Mononuclear cell (primary cell): Measurements from ENCODE around the gene CCL13. TPM values are rescaled to one million over a fixed set of nuclear protein-coding genes. Genes with fewer than 3 reads are reported as not detected.

ENCODE experiments used
- H3K27me3 ChIP-seq: 2 replicates; pipeline ENCODE4 v1.6.0; 2011; ENCODE audit warnings: low read length, control low read depth; ENCODE audit not compliant: insufficient read depth
- H3K4me1 ChIP-seq: 2 replicates; pipeline ENCODE4 v1.5.1; 2011; ENCODE audit warnings: mild to moderate bottlenecking, low read length, control low read depth; ENCODE audit not compliant: insufficient read depth
- H3K4me3 ChIP-seq: 2 replicates; pipeline ENCODE4 v1.5.1; 2011; ENCODE audit warnings: mild to moderate bottlenecking, low read length, moderate library complexity
- H3K9me3 ChIP-seq: 2 replicates; pipeline ENCODE4 v1.5.1; 2011; ENCODE audit warnings: low read depth, mild to moderate bottlenecking, control low read depth, low read length
- total RNA-seq: library from RNA; depleted of rRNA; stranded (reverse); fragments of >200 nt; gene quantifications from one replicate; pipeline ENCODE4 v1.2.3, GENCODE V29; 2012

CCL13 gene
- total RNA-seq, 1 donor, result not detected

DNA sequence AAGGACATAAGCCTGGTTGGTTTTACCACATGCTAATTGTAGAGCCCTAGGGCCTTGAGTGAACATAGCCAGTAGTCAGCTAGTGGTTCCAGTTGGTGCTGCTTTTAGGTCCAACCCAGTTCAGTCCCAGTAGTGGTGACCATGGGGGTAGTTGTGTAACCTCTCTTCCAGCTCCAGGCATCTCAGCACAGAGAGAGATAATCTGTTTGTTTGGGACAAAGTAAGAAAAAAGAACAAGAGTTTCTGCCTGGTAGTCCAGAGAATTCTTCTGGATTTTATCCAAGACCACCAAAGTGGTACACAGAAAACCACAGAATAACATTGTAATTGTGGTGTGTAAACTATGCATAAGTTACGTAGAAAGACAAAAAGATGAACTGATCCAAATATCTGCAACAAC lies 5.2 kb upstream of the CCL13 start:
- H3K9me3 ChIP-seq, result no peaks in the 10 kb centered on the region
- H3K4me3 ChIP-seq, result no peak overlapping the region
- H3K27me3 ChIP-seq, result no peaks in the 10 kb centered on the region

DNA sequence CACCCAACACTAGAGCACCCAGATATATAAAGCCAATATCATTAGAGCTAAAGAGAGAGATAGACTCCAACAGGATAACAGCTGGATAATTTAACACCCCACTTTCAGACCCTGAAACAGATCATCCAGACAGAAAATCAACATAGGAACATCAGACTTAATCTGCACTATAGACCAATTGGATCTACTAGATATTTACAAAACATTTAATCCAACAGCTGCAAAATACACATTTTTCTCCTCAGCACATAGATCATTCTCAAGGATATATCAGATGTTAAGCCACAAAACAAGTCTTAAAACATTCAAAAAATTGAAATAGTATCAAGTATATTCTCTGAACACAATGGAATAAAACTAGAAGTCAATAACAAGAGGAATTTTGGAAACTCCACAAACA lies 4.1 kb upstream of the CCL13 start:
- no peaks in the 10 kb centered on the region for H3K27me3 ChIP-seq
- H3K4me1 ChIP-seq, result peaks cover 5% of the 10 kb centered on the region
- H3K4me3 ChIP-seq, result no peak overlapping the region
- no peaks in the 10 kb centered on the region for H3K9me3 ChIP-seq

More for the DNA sequence above, 5.2 kb upstream of the CCL13 start:
- H3K4me1 ChIP-seq, result peaks cover 5% of the 10 kb centered on the region

DNA sequence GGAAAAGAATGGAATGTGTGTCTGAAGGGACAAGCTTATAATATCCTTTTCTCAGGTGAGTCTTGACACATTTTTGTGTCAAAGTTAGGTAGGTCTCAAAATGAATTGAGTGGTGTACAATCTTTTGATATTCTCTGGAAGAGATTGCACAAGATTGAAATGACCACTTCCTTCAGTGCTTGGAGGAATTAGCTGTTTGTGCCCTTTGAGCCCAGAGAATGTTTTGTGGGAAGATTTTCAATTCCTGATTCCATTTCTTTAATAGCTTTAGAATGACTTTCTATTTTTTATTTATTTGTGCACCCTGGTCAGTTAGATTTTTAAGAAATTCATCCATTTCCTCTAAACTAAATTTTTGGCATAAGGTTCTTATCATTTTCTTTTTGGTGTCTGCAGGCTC lies 1.6 kb upstream of the CCL13 start:
- Histone ChIP-seq H3K27me3 (no peaks in the 10 kb centered on the region), H3K9me3 (no peaks in the 10 kb centered on the region), H3K4me1 (peaks cover 5% of the 10 kb centered on the region), H3K4me3 (no peak overlapping the region)

DNA sequence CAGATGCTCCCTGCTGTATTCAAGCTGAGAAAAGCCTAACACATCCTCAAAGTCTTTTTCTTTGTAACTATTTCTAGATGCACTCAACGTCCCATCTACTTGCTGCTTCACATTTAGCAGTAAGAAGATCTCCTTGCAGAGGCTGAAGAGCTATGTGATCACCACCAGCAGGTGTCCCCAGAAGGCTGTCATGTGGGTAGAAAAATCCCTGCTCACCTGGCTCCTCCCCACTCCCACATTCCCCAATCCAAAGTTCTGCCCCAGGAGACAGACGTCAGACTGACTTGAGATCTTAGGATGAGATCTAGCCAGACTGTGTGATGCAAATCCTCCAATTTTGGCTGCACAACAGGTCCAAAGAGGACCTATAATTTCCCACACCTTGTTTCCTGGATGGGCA lies 1.1 kb downstream of the CCL13 start:
- no peak overlapping the region for H3K4me3 ChIP-seq
- peaks cover 5% of the 10 kb centered on the region for H3K4me1 ChIP-seq
- H3K27me3 ChIP-seq, result no peaks in the 10 kb centered on the region
- H3K9me3 ChIP-seq, result no peaks in the 10 kb centered on the region

DNA sequence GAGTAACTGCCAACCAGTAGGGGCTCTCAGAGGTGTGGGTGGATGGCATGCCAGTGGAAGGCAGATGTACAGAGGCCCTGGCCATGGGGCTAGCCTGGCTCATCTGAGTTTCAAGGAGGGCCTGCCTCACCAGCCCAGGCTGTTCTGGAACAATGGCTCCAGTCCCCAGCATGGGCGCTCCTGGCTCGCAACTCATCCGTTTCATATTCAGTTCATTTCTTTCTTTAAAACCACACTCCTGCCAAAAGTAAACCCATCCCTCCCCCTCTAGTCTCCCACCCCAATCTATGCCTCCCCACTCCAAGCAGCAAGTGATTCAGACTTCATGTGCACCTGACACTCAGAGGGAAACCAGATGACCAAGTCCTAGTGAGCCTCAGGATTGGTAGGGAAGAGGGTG lies 2.4 kb downstream of the CCL13 start:
- H3K9me3 ChIP-seq, result no peaks in the 10 kb centered on the region
- H3K27me3 ChIP-seq, result no peaks in the 10 kb centered on the region
- no peak overlapping the region for H3K4me3 ChIP-seq
- H3K4me1 ChIP-seq, result peaks cover 5% of the 10 kb centered on the region

DNA sequence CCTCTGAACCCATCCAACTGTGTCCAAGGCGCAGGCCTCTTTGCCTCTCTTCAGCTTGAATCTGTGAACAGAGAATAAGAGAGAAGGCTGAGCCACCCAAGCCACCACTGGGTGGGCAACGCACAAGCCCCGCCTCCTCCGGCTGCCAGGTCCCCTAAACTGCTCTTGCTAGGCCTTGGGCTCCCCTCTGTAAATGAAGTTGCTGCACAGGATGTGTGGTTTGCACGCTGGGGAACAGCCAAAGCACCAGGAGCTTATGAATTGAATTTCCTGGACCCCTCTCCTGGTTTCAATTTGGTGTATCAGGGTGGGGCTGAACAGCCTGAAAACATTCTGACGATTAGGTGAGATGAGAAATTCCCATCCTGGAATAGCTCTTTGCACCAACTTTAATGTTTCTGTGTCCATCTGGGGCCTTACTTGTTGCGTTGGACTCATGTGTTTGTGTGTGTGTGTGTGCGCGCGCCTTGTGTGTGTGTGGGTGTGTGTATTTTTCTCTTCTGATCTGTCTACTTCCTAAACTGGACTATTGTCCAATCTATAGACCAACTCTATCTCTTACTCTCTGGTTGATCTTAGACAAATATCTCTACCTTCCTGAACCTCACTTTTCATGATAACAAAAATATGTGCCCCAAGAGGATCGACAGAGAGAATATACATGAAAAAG lies 4.5 kb downstream of the CCL13 start:
- Histone ChIP-seq H3K9me3 (no peaks in the 10 kb centered on the region), H3K4me1 (peaks cover 12% of the 10 kb centered on the region), H3K27me3 (no peaks in the 10 kb centered on the region), H3K4me3 (no peak overlapping the region)

DNA sequence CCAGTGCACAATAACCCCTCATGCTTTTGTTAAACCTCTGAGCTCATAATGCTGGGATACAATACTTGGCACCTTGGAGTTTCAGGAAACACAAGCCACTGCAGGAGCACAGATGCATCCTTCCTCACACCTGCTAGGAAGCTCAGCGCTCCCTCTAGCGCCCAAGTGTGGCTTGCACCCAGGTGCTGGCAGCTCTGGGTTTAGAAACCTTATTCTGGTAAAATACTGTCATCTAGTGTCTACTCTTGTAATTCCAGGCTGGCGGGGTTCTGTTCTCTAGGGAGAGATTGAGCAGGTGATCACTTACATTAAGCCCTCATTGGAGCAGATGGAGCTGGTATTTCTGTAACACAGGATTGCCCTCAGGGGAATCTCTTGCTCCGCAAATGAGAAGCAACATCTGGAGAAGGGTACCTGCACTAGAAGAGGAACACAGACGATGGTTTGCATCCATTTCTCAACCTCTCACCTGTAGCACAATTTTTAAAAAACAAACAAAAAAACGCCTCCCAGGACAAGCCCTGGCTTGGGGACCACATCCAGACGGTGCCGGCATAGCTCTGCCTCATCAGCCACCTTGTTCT lies 5.3 kb downstream of the CCL13 start:
- Histone ChIP-seq H3K4me3 (no peak overlapping the region), H3K9me3 (no peaks in the 10 kb centered on the region), H3K27me3 (no peaks in the 10 kb centered on the region), H3K4me1 (peaks cover 19% of the 10 kb centered on the region)

DNA sequence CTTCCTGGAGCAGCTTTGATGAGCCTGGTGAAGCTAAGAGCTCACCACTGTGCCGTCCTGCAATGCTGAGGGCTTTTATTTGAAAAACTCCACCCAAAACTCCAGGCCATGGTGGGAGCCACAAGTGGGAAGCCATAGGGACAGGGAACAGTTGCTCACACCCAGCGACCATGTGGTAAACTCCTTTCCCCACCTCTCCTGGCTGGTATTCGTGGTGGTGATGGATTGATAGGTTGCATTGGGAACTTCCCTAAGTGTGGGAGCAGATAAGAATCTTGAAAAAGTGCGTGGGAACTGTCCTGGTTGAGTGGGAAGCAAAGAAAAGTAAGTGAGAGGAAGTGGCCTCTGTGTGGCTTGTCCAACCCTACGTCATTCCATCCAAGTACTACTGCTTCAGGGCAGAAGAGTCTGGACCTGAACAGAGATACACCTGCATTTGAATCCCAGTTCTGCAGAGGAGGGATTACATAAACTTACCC lies 6.9 kb downstream of the CCL13 start, which contains the start of gene CCL1:
Gene CCL1 (minus strand): TSS at position 51 of the 479 bp plus-strand sequence. CDS start 72 bp downstream, outside the sequence.
- H3K9me3 ChIP-seq, result no peaks in the 10 kb centered on the region
- peaks cover 36% of the 10 kb centered on the region for H3K4me1 ChIP-seq
- no peak within 1 kb of the TSS for H3K4me3 ChIP-seq
- H3K27me3 ChIP-seq, result no peaks in the 10 kb centered on the region

DNA sequence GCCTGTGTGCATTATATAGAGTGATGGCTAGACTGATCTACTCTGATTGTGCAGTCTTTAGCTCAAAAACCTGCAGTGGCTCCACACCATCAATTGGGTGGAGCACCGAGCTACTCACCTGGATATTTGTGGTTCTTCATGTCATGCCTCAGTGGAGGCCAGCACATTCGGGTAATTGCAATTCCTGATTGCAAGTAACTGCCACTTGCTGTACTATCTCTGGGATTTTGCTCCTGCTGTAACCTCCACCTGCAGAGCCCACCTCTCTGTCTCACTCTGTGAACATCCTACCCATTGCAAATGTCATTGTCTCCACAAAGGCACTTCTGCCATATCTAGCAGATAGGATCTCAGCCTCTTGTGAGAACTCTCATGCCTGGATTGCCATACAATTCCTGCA lies 8.5 kb downstream of the CCL13 start:
- Histone ChIP-seq H3K4me1 (peaks cover 51% of the 10 kb centered on the region), H3K9me3 (no peaks in the 10 kb centered on the region), H3K4me3 (no peak overlapping the region), H3K27me3 (no peaks in the 10 kb centered on the region)

DNA sequence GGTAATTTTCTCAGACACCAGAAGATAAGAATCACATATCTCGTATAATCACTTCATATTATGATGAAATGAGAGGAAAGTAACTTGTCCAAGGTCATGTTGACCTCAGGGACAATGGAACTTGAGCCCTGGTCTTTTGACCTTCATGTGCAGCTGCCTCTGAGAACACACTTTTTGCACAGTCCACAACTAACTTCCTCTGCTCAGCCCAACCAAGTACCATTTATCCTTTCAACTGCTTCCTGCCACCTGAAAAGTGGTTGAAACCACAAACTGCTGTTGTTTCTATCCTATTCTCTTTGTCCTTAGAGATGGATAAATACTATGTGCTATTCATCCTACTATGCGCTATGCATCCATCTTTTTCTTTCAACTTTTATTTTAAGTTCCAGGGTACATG lies 9.1 kb downstream of the CCL13 start:
- Histone ChIP-seq H3K9me3 (no peaks in the 10 kb centered on the region), H3K4me3 (no peak overlapping the region), H3K27me3 (no peaks in the 10 kb centered on the region), H3K4me1 (peaks cover 57% of the 10 kb centered on the region)

DNA sequence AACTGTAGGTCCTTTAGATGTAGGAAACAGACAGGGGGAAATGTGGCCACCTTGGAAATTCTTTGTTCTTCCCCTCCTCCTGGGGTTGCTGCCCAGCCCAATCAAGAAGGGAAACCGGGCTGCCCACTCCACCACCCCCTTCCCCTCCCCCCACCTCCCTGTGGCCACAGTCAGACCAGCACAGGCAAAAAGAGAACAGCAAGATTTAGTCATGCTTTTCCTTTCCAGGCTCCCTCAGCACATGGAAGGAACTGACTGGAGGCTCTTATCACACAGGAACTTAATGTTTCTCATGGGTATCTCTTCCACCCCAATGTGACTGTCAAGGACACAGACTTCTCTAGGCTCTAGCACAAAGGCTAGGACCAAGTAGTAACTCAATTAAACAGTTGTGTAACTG lies 9.7 kb downstream of the CCL13 start:
- peaks cover 64% of the 10 kb centered on the region for H3K4me1 ChIP-seq
- H3K27me3 ChIP-seq, result no peaks in the 10 kb centered on the region
- no peaks in the 10 kb centered on the region for H3K9me3 ChIP-seq
- H3K4me3 ChIP-seq, result no peak overlapping the region

DNA sequence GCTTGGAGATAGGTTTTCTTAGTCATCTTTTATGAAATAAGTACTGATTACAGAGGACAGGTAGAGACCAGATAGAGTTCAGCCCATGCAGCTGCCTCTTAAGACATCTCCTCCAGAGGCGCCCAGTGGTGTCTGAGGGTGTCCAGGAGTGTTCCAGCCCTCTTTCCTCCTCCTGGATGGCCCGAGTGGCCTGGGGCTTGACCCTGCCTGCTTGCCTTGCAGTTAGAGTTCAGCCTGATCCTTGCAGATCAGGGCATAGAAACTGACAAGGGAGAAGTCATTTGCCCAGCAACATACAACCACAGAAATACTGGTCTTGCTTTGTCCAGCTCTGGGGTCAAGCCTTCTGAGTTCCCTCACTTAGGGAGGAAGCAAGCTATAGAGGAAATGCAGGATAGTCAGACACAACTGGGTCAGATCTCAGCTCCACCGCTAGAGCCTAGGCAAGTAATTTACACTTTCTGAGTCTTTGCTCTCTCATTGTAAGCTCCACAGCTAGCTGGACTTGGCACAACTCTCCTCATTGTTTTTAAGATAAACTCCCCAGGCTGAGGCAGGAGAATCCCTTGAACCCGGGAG lies 10.3 kb downstream of the CCL13 start:
- H3K27me3 ChIP-seq, result no peaks in the 10 kb centered on the region
- H3K4me1 ChIP-seq, result peaks cover 70% of the 10 kb centered on the region
- no peaks in the 10 kb centered on the region for H3K9me3 ChIP-seq

DNA sequence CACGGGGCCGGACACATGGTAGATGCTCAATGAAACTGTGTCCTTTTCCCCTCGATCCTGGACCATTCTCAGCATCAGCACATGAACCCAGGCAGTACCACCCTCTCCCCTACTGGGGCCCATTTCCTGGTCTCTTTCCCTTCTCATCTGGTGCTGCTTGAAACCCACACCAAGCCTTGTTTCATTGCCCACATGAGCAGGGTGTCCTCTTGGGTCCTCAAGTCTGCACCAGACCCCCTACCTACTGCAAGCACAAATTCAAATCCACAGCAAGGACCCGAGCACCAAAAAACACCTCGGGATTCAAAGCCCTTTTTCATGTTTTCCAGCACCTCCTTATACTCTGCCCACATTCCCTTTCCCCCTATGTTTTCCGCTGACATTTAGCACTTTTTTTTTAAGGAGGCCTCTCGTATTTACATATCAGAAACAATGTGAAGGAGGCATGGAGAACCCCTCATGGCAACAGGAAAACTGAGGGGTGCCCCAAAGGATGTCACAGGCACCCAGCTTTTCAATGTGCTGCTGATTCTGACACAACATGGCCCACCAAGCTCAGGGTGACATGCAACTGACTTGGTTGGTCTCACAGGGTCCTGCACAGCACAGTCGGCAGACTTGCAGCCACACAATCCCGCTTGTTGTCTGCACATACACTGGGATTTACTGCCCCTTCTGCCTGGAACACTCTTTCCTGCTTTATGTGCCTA lies 11.4 kb downstream of the CCL13 start:
- H3K4me1 ChIP-seq, result peaks cover 75% of the 10 kb centered on the region
- H3K27me3 ChIP-seq, result no peaks in the 10 kb centered on the region
- no peaks in the 10 kb centered on the region for H3K9me3 ChIP-seq
- H3K4me3 ChIP-seq, result no peak overlapping the region

More for the DNA sequence above, 10.3 kb downstream of the CCL13 start:
- H3K4me3 ChIP-seq, result no peak overlapping the region

DNA sequence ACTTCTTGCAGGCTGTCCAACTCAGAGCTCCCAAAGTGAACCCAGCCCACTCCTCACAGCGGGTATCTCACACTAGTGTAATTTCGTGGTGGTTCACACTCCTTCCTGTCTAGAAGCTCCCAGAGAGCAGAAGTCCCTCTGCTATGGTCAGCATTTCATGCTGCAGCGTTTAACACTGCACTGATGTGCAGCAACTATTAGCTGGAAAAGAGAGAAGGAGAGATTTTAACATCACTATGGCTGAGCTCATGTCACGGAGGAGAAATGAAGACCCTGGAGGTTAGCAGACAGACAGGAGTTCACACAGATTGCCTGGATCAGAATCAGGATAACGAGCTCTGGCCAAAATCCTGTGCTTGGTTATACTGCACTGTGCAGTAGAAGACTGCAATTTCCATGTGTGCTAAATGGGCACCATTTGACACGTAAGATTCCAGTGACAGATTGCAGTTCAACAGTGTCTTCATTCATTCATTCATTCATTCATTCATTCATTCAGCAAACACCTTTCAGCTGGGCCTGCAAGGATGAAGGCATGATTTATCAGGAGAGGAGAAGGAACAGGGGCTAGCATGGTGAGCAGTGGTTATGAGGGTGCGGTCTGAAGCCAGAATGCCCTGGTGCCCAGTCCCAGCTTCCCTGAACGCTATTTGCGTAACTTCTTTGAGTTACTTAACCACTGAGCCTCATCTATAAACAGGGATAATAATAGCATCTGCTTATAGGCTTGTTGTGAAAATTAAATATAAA lies 12.1 kb downstream of the CCL13 start:
- Histone ChIP-seq H3K4me1 (peaks cover 75% of the 10 kb centered on the region), H3K9me3 (no peaks in the 10 kb centered on the region), H3K27me3 (no peaks in the 10 kb centered on the region), H3K4me3 (no peak overlapping the region)
